Choroid plexus epithelial cell (primary cell): ENCODE measurements around the gene NACC2.

Source experiments
- DNase-seq: peaks from one replicate; pipeline ENCODE4 v3.0.0-alpha.2; 2010; ENCODE audit warnings: low read depth
- H3K4me3 ChIP-seq: 2 replicates; pipeline ENCODE4 v1.5.1; 2011; ENCODE audit warnings: low read depth, mild to moderate bottlenecking, control low read depth, low read length, moderate library complexity
- TF ChIP-seq, protein P1 (sequence below): conservative IDR thresholded peaks from 2 replicates; pipeline ENCODE4 v1.5.1; 2011; ENCODE audit warnings: low read depth, mild to moderate bottlenecking, control low read depth, inconsistent platforms, low read length, moderate library complexity

The NACC2 gene

DNA sequence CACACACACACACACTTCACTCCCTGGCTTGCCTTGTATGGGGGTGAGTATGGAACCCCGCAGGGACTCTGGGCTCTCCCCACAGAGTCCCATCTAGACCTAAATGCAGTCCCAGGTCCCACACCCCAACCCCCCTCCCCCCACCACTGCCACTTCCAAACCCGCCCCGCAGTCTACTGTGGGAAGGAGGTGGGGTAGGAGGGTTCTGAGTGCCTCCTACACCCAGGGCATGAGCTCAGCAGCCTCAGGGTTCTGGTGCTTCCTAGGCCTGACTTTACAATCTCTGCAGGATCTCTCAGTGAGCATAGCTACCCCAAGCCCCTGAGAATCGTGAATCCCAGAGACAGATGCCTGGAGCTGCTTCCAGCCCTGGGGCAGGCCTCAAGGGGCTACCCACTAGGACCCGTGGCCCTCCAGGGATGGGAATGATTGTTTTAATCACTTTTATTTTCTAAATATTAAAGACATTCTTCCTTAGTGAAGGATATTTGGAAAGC, 1.5 kb upstream of the NACC2 start:
- TF ChIP-seq, protein P1, sequence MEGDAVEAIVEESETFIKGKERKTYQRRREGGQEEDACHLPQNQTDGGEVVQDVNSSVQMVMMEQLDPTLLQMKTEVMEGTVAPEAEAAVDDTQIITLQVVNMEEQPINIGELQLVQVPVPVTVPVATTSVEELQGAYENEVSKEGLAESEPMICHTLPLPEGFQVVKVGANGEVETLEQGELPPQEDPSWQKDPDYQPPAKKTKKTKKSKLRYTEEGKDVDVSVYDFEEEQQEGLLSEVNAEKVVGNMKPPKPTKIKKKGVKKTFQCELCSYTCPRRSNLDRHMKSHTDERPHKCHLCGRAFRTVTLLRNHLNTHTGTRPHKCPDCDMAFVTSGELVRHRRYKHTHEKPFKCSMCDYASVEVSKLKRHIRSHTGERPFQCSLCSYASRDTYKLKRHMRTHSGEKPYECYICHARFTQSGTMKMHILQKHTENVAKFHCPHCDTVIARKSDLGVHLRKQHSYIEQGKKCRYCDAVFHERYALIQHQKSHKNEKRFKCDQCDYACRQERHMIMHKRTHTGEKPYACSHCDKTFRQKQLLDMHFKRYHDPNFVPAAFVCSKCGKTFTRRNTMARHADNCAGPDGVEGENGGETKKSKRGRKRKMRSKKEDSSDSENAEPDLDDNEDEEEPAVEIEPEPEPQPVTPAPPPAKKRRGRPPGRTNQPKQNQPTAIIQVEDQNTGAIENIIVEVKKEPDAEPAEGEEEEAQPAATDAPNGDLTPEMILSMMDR = no peak
- no peak overlapping the region for H3K4me3 ChIP-seq
- no peak for DNase-seq

DNA sequence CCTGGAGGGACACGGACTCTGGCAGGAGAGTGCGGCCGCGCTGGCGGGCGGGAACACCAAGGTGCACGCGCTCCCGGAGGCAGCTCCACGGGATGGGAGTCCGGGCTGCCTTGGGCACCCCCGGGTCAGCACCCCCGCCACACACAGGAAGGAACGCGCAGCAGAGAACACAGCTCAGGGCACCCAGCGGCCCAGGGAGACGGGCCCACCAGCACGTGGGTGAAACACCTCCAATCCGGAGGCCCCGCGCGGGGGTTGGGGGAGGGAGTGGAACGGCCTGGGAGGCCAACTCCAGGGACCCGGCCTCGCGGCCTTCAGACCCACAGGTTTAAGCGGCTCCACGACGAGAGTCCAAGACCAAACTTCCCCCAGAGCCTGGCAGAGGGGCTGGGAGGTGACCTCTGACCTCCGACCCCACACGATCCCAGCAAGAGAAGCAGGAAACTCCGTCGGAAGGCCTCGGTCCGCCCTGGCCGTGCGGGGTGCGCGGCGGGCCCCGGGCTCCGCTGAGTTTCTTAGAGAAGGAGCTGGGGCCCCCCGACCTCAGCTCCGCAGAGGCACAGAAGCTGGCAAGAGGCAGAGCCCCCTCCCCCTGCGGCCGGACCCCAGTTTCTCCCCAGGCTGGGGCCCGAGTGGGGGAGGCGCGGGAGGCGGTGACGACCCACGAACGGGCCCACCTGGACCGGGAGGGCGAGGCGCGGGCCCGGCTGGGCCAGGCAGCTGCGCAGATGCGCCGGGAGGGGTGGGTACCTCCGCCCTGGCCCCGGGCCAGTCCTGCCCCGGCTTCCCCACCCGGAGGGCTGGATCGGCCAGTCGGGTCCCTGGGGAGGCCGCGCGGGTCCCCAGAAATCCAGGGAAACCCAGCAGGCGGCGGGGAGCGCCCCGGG, 851 bp downstream of the NACC2 start:
- TF ChIP-seq, protein P1 = no peak
- peak; percentile 67 for DNase-seq
- H3K4me3 ChIP-seq = peak overlapping the region; percentile 71

GRCh38 chr9:136093346-136093986, 1.6 kb downstream of the NACC2 start:
- TF ChIP-seq, protein P1 = no peak
- peak overlapping the region; percentile 71 for H3K4me3 ChIP-seq
- peak; percentile 53 for DNase-seq

DNA sequence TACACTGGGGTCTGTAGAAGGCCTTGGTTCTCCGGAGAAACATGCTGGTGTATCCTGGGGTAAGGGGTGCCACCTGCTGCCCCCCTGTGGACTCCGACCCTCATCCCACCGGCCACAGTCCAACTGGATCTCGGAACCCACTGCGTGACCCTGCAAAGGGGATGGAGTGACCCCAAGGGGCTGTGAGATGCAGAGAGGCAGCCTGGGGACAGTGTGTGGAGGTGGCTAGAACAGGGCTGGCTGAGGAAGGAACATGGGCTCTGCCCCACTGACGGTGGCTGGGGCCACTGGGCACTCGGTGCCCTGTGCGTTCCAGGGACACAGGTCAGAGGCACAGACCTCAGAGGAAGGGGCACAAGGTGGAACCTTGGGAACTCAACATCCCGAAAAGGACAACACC, 2.3 kb downstream of the NACC2 start:
- DNase-seq = no peak
- no peak overlapping the region for H3K4me3 ChIP-seq
- TF ChIP-seq, protein P1 = no peak

DNA sequence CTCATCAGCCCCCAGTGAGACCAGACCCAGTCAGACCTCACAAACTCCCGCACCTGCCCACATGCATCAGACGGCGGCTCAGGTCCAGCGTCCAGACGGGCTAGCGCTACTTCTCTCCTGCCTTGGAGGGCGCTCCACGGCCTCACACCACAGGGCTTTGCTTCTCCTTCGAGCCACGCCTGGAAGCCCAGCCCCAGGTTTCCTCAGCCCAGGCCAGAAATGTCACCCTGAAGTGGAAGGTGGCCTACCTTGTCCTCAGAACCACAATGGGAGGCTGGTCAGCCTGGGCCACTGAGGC, 2.8 kb downstream of the NACC2 start:
- DNase-seq = no peak
- TF ChIP-seq, protein P1 = no peak
- H3K4me3 ChIP-seq = no peak overlapping the region

GRCh38 chr9:136091582-136092352, 3.3 kb downstream of the NACC2 start:
- TF ChIP-seq, protein P1 = no peak
- H3K4me3 ChIP-seq = no peak overlapping the region
- peak; percentile 23 for DNase-seq
